ENCODE results near the gene STAG3.
"Not testable (repeated sequence)": the region's sequence is repeated elsewhere in the genome, so short reads cannot be mapped to it uniquely, and the experiment has no call there.

DNA sequence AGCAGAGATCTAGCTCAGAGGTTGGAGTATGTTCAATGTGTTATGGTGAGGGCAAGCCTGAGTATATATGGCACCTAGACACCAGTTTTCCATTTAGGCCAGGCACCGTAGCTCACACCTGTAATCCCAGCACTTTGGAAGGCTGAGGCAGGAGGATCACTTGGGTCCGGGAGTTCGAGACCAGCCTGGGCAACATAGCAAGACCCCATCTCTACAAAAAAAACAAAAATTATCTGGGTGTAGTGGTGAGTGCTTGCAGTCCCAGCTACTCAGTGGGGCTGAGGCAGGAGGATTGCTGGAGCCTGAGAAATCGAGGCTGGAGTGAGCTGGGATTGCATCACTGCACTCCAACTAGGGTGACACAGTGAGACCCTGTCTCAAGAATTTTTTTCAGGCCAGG, 85.2 kb downstream of the STAG3 start:
- TF ChIP-seq, protein P1, sequence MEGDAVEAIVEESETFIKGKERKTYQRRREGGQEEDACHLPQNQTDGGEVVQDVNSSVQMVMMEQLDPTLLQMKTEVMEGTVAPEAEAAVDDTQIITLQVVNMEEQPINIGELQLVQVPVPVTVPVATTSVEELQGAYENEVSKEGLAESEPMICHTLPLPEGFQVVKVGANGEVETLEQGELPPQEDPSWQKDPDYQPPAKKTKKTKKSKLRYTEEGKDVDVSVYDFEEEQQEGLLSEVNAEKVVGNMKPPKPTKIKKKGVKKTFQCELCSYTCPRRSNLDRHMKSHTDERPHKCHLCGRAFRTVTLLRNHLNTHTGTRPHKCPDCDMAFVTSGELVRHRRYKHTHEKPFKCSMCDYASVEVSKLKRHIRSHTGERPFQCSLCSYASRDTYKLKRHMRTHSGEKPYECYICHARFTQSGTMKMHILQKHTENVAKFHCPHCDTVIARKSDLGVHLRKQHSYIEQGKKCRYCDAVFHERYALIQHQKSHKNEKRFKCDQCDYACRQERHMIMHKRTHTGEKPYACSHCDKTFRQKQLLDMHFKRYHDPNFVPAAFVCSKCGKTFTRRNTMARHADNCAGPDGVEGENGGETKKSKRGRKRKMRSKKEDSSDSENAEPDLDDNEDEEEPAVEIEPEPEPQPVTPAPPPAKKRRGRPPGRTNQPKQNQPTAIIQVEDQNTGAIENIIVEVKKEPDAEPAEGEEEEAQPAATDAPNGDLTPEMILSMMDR (IDR thresholded peaks at IDR 0.05) = not testable (repeated sequence)
- not testable (repeated sequence) for TF ChIP-seq POLR2A (IDR thresholded peaks at IDR 0.05)
